Lung (tissue), 12 donors: ENCODE measurements around the gene ELF3. TPM values are rescaled to one million over a fixed set of nuclear protein-coding genes. Genes with fewer than 3 reads are reported as not detected.

Experiments
- ATAC-seq: fragments of 200-7000 bp; cut with Tn5 transposase; one replicate; pipeline ENCODE4 v1.9.1; 2020; ENCODE audit warnings: moderate number of reproducible peaks; ENCODE audit not compliant: insufficient read depth, low FRiP score
- DNase-seq, 3 donors: peaks; one replicate each; pipeline ENCODE4 v3.0.0-alpha.2; 2013 to 2017
- H3K27ac ChIP-seq, 2 donors: one replicate each; pipeline ENCODE4 v1.5.1; 2013; ENCODE audit warnings: mild to moderate bottlenecking in 2 of 2, moderate library complexity in 2 of 2, control low read depth in 1 of 2, inconsistent platforms in 1 of 2, low read depth in 1 of 2, low read length in 1 of 2
- H3K27me3 ChIP-seq, 3 donors: one replicate each; pipeline ENCODE4 v1.5.1; 2013; ENCODE audit warnings: low read length in 2 of 3; ENCODE audit not compliant: control insufficient read depth in 3 of 3, insufficient read depth in 3 of 3
- H3K36me3 ChIP-seq, 4 donors: one replicate each; pipeline ENCODE4 v1.5.1; 2013; ENCODE audit warnings: low read length in 4 of 4, mild to moderate bottlenecking in 1 of 4, moderate library complexity in 1 of 4; ENCODE audit not compliant: control insufficient read depth in 4 of 4, insufficient read depth in 4 of 4
- H3K4me1 ChIP-seq, 5 donors: one replicate each; pipeline ENCODE4 v1.5.1; 2013; ENCODE audit warnings: low read length in 5 of 5, mild to moderate bottlenecking in 2 of 5, moderate library complexity in 1 of 5; ENCODE audit not compliant: control insufficient read depth in 5 of 5, insufficient read depth in 5 of 5
- H3K4me3 ChIP-seq: one replicate; pipeline ENCODE4 v1.5.1; 2013; ENCODE audit warnings: mild to moderate bottlenecking, control low read depth, moderate library complexity
- H3K9ac ChIP-seq, 2 donors: one replicate each; pipeline ENCODE4 v1.5.1; 2013; ENCODE audit warnings: low read length in 2 of 2, control low read depth in 1 of 2; ENCODE audit not compliant: insufficient read depth in 1 of 2
- H3K9me3 ChIP-seq, 4 donors: one replicate each; pipeline ENCODE4 v1.5.1; 2013; ENCODE audit warnings: low read length in 3 of 4, mild to moderate bottlenecking in 1 of 4, moderate library complexity in 1 of 4; ENCODE audit not compliant: control insufficient read depth in 4 of 4, insufficient read depth in 3 of 4
- CTCF ChIP-seq: IDR thresholded peaks from 2 replicates; pipeline ENCODE4 v1.5.1; 2012; ENCODE audit warnings: mild to moderate bottlenecking; ENCODE audit errors: control extremely low read depth, extremely low read depth
- WGBS, 2 donors: extraction: QIAGEN DNeasy Blood & Tissue Kit; methylation state at CpG; one replicate each; pipeline ENCODE4 v1.1.7; 2013; 5-methylcytosine and 5-hydroxymethylcytosine counted together
- polyA plus RNA-seq, 2 donors: library from polyadenylated mRNA; stranded (reverse); fragments of 200-250 nt; gene quantifications; one replicate each; pipeline ENCODE4 v1.2.1, GENCODE V29; 2013
- total RNA-seq, 2 donors: library from RNA; depleted of rRNA in 1 of 2; stranded (reverse); fragments of >200 nt in 1 of 2; gene quantifications; one replicate each; pipeline ENCODE4 v1.2.1, GENCODE V29; 2014 to 2021
- donor health status: control.
- donor health status: control.
- donor health status: Bipolar disorder and iron deficiency.
- donor health status: healthy.
- donor health status: DM: yes; HTN: yes; CAD: no.

The ELF3 gene
- total and polyA plus RNA-seq, 4 donors = 143 to 219 (median 149) TPM

- Histone ChIP-seq H3K36me3 (peaks cover 10 to 36% (median 29%) of the 10 kb centered on the region in 4 donors), H3K9ac (peak overlapping the region in 1 of 2 donors; percentile 65), H3K9me3 (no peaks in the 10 kb centered on the region), H3K4me1 (peaks cover 0 to 10% (median 2%) of the 10 kb centered on the region in 5 donors), H3K27ac (peak overlapping the region in 1 of 2 donors; percentile 90), H3K27me3 (no peaks in the 10 kb centered on the region), H3K4me3 (peak overlapping the region; percentile 3)
- WGBS, 2 donors = 61 to 78% methylated on average over 10 to 11 of the region's 11 CpGs
- DNase-seq (peak; percentile 75 to 88 (median 86)), ATAC-seq (peak; percentile 42)
- TF ChIP-seq CTCF = no peak
Observed at GRCh38 chr1:202007805-202008489, 2.4 kb upstream of the ELF3 start.

- DNase-seq = peak; percentile 84 to 90 (median 89)
- Histone ChIP-seq H3K9ac (peak overlapping the region in 1 of 2 donors; percentile 59), H3K4me1 (peaks cover 0 to 10% (median 2%) of the 10 kb centered on the region in 5 donors), H3K9me3 (no peaks in the 10 kb centered on the region), H3K27ac (peak overlapping the region; percentile 13 to 88), H3K36me3 (peaks cover 3 to 21% (median 17%) of the 10 kb centered on the region in 4 donors), H3K4me3 (no peak overlapping the region), H3K27me3 (no peaks in the 10 kb centered on the region)
- peak; percentile 61 for TF ChIP-seq CTCF
- ATAC-seq = peak; percentile 42
- WGBS, 2 donors = 19 to 33% methylated on average over 11 of the region's 11 CpGs
Observed at GRCh38 chr1:202009326-202010179, 834 bp upstream of the ELF3 start.

- ATAC-seq = no peak
- no peak for TF ChIP-seq CTCF
- no peak for DNase-seq
- Histone ChIP-seq H3K27ac (peak overlapping the region in 1 of 2 donors; percentile 62), H3K9ac (peak overlapping the region in 1 of 2 donors; percentile 71), H3K9me3 (no peaks in the 10 kb centered on the region), H3K4me1 (peaks cover 0 to 10% (median 2%) of the 10 kb centered on the region in 5 donors), H3K27me3 (no peaks in the 10 kb centered on the region), H3K36me3 (peaks cover 0 to 13% (median 5%) of the 10 kb centered on the region in 4 donors), H3K4me3 (peak overlapping the region; percentile 20)
- WGBS, 2 donors = 72 to 95% methylated on average over 11 of the region's 11 CpGs
Observed at GRCh38 chr1:202011994-202012393, 1.6 kb downstream of the ELF3 start.
